Right lobe of liver (tissue), 6 donors: ENCODE results near the gene PLEKHM2. TPM values are rescaled to one million over a fixed set of nuclear protein-coding genes. Genes with fewer than 3 reads are reported as not detected.
A peak's percentile ranks its signal among the peaks of the same experiment; 100 is the strongest.

Source experiments
- ATAC-seq, 4 donors: fragments of 200-7000 bp; cut with Tn5 transposase; one replicate each; pipeline ENCODE4 v1.9.1; 2020; ENCODE audit warnings: mild to moderate bottlenecking in 4 of 4, moderate library complexity in 4 of 4
- DNase-seq, 3 donors: peaks; one replicate each; pipeline ENCODE4 v3.0.0-alpha.2; 2020
- H3K27ac ChIP-seq, 3 donors: fragments of 200-600 bp; one replicate each; pipeline ENCODE4 v1.8.0; 2022
- H3K27me3 ChIP-seq, 2 donors: fragments of 200-600 bp; one replicate each; pipeline ENCODE4 v1.8.0; 2022
- H3K36me3 ChIP-seq, 4 donors: fragments of 200-600 bp; sonication (generic) in 1 of 4; one replicate each; pipeline versions ENCODE4 v1.5.1 to v1.8.0; 2017 to 2022; ENCODE audit warnings: control low read depth in 1 of 4
- H3K4me1 ChIP-seq, 4 donors: fragments of 200-600 bp; sonication (generic) in 1 of 4; one replicate each; pipeline versions ENCODE4 v1.5.1 to v1.8.0; 2017 to 2022; ENCODE audit warnings: control low read depth in 1 of 4
- H3K4me3 ChIP-seq, 3 donors: fragments of 200-600 bp; one replicate each; pipeline ENCODE4 v1.8.0; 2022
- H3K9me3 ChIP-seq, 4 donors: fragments of 200-600 bp; sonication (generic) in 1 of 4; one replicate each; pipeline versions ENCODE4 v1.5.1 to v1.8.0; 2017 to 2022; ENCODE audit warnings: control low read depth in 1 of 4
- CTCF ChIP-seq, 4 donors: fragments of 200-600 bp in 3 of 4; fragments of 450-650 bp in 1 of 4; IDR thresholded peaks; one replicate each; pipeline versions ENCODE4 v1.5.1 to v1.8.0; 2016 to 2022; ENCODE audit warnings: antibody characterized with exemption in 4 of 4, mild to moderate bottlenecking in 2 of 4
- POLR2A ChIP-seq: fragments of 450-650 bp; IDR thresholded peaks from one replicate; pipeline ENCODE4 v1.6.1; 2017; ENCODE audit warnings: antibody characterized with exemption, mild to moderate bottlenecking
- WGBS: methylation state at CpG from one replicate; pipeline ENCODE4 v1.1.6; 2018; ENCODE audit warnings: low coverage, low lambda C conversion rate; ENCODE audit not compliant: insufficient coverage; ENCODE audit errors: missing lambda C conversion rate; 5-methylcytosine and 5-hydroxymethylcytosine counted together
- intact Hi-C, 2 donors: fragments of 100-400 bp; cut with DNase I; formaldehyde crosslinking; loops; one replicate each; pipeline versions ENCODE4 v1.11.2 to v1.14.1; 2022
- total RNA-seq, 6 experiments: library from RNA; depleted of rRNA in 2 of 6; stranded (reverse); fragments of >200 nt in 2 of 6; fragmentation: NEBNext Ultra II Directional in 3 of 6; extraction: Animal tissue kit (Norgen Biotek cat#: 25700) in 3 of 6; gene quantifications; one replicate each; pipeline versions ENCODE4 v1.1.0 to v1.2.4, GENCODE V29; 2016 to 2023
- donor health status: DM: no; HTN: yes; CAD: no.
- donor health status: DM: no; HTN: no; CAD: no.
- donor health status: DM: no; HTN: no; CAD: no.
- donor health status: DM: no; HTN: yes; CAD: no.
- donor health status: DM: no; HTN: yes; CAD: no.

Gene PLEKHM2
- total RNA-seq, 6 experiments from 2014 or later: 15.6 to 27.9 (median 20.2) TPM

GRCh38 chr1:15748690-15749398, 64.7 kb downstream of the PLEKHM2 start:
- TF ChIP-seq POLR2A (no peak), CTCF (IDR thresholded peaks at IDR 0.05) (no peak)
- Histone ChIP-seq H3K4me3 (no peak overlapping the region), H3K27me3 (no peaks in the 10 kb centered on the region), H3K9me3 (no peaks in the 10 kb centered on the region), H3K27ac (no peak overlapping the region), H3K36me3 (no peaks in the 10 kb centered on the region), H3K4me1 (no peaks in the 10 kb centered on the region)
- DNase-seq (no peak), ATAC-seq (no peak)
- WGBS: 40% methylated on average over 1 of the region's 10 CpGs
- intact Hi-C loops: no loop called here

- intact Hi-C loops: no loop called here
- H3K27ac ChIP-seq: no peak overlapping the region
Observed at GRCh38 chr1:15749399-15750291, 65.5 kb downstream of the PLEKHM2 start.

GRCh38 chr1:15750924-15751323, 66.8 kb downstream of the PLEKHM2 start:
- Histone ChIP-seq H3K4me3 (no peak overlapping the region), H3K36me3 (no peaks in the 10 kb centered on the region), H3K9me3 (no peaks in the 10 kb centered on the region), H3K27ac (no peak overlapping the region), H3K27me3 (no peaks in the 10 kb centered on the region), H3K4me1 (no peaks in the 10 kb centered on the region)
- DNase-seq (no peak), ATAC-seq (no peak)
- TF ChIP-seq CTCF (IDR thresholded peaks at IDR 0.05) (no peak), POLR2A (no peak)
- intact Hi-C loops: no loop called here
- whole genome bisulfite sequencing: 59% methylated on average over 2 of the region's 12 CpGs

More at GRCh38 chr1:15749399-15750291, 65.5 kb downstream of the PLEKHM2 start:
- Histone ChIP-seq H3K36me3 (no peaks in the 10 kb centered on the region), H3K9me3 (no peaks in the 10 kb centered on the region), H3K4me3 (no peak overlapping the region), H3K4me1 (no peaks in the 10 kb centered on the region), H3K27me3 (no peaks in the 10 kb centered on the region)
- DNase-seq (no peak), ATAC-seq (peak; percentile 4 to 36 (median 26))
- WGBS: 42% methylated on average over 3 of the region's 19 CpGs
- no peak for TF ChIP-seq POLR2A
- TF ChIP-seq CTCF (IDR thresholded peaks at IDR 0.05): no peak

GRCh38 chr1:15751717-15752116, 67.6 kb downstream of the PLEKHM2 start:
- TF ChIP-seq CTCF (IDR thresholded peaks at IDR 0.05): no peak
- Histone ChIP-seq H3K4me1 (no peaks in the 10 kb centered on the region), H3K9me3 (no peaks in the 10 kb centered on the region), H3K27ac (no peak overlapping the region), H3K36me3 (no peaks in the 10 kb centered on the region), H3K27me3 (no peaks in the 10 kb centered on the region), H3K4me3 (no peak overlapping the region)
- ATAC-seq (no peak), DNase-seq (no peak)
- WGBS: 81% methylated on average over 7 of the region's 10 CpGs
- intact Hi-C loops: no loop called here
